Muscle of back (tissue), 11 donors: ENCODE results near the gene SUSD5. TPM values are rescaled to one million over a fixed set of nuclear protein-coding genes. Genes with fewer than 3 reads are reported as not detected.
"Not testable (repeated sequence)": the region's sequence is repeated elsewhere in the genome, so short reads cannot be mapped to it uniquely, and the experiment has no call there.

Experiments used
- DNase-seq, 3 donors: peaks; one replicate each; pipeline versions ENCODE4 v3.0.0 to v3.0.0-alpha.2; 2013
- polyA plus RNA-seq, 10 donors: library from polyadenylated mRNA; unstranded; fragments of 120-200 nt; gene quantifications; one replicate each; pipeline ENCODE4 v1.2.1, GENCODE V29; 2013; ENCODE audit not compliant: insufficient read length in 10 of 10

The SUSD5 gene
- polyA plus RNA-seq, 10 donors: 1.1 to 2.5 (median 1.7) TPM

- DNase-seq: no peak
Measured at GRCh38 chr3:33196538-33196937, 22.1 kb downstream of the SUSD5 start.

GRCh38 chr3:33194303-33194702 is 24.3 kb downstream of the SUSD5 start:
- no peak for DNase-seq

DNA sequence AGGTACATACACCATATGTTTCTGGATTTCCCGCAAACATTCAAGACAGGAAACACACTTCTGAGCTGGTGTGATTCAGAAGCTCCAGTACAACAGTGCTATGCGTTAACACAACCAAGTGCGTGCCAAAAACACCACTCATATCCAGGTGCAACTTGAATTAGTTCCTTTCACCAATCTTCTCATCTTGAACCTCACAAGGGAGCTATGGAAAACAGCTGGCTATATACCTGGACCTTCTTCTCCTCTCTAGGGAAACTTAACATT is 31.3 kb downstream of the SUSD5 start:
- no peak for DNase-seq

GRCh38 chr3:33186524-33187367 is 31.9 kb downstream of the SUSD5 start:
- no peak for DNase-seq

DNA sequence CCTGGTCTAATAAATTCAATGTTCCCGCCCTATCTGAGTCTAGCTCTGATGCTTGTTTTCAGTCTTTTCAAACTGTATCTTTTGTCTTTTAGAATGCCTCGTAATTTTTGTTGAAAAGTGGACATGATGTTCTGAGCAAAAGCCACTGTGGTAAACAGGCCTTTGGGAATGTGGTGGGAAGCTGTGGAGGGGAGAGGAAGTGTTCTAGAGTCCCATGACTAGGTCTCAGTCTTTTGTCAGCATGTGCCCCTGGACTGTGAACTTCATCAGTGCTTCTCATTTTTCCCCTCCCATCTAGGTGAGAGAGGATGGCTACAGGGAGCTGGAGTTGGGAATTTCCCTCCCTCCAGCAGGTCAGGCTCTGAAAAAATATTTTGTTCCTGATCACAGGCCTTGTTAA is 33.7 kb downstream of the SUSD5 start:
- DNase-seq: no peak

DNA sequence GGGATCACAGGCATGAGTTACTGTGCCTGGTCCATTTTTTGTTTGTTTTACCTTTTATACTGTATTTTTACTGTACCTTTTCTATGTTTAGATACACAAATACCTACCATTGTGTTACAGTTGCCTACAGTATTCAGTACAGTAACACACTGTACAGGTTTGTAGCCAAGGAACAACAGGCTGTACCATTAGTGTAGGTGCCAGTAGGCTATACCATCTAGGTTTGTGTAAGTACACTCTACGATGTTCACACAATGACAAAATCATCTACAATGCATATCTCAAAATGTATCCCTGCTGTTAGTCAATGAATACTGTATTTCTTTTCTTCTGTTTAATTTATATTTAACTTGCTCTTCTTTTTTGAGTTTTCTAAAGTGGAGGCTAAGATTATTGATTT is 37.0 kb downstream of the SUSD5 start:
- DNase-seq: not testable (repeated sequence)

- no peak for DNase-seq
Measured at GRCh38 chr3:33181229-33181628, 37.4 kb downstream of the SUSD5 start.

GRCh38 chr3:33179132-33179531 is 39.5 kb downstream of the SUSD5 start:
- DNase-seq: no peak

- DNase-seq: no peak
Measured at GRCh38 chr3:33174711-33175414, 43.7 kb downstream of the SUSD5 start.

DNA sequence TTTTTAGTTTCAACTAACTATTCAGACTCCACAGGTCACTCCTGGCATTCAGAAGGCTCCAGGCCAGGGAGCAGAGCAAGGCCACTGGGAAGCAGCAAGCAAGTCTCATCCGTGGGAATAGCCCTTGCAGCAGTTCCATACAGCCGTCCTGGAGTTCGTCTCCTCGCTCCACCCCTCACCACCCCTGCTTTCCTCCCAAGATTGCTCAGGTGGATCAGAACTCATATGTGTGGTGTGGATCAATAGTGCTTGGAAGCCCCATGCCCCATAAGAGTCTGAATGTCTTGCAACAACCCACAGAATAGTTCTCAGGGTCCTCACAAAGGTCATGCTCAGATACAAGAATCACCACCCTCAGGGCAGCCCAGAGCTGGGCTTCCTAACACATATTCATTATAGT is 44.5 kb downstream of the SUSD5 start:
- DNase-seq: no peak

DNA sequence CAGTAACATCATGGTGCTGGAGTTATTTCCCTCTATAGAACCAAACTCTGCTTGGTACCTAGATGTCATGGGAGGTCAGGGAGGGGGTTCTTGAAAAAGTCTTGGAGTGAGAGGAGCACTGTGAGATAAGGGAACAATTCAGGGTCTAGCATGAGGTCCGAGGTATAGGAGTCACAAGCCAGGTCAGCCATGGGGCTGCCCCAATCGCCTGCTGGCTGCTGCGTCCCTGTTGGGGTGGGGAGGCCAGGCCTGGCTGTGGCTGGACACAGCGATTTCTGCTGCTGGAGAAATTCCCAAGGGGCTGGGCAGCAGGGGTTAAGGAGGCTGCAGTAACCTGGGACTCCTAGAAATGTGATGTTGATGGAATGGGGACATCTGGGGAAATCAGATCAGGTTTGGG is 44.9 kb downstream of the SUSD5 start:
- no peak for DNase-seq

- no peak for DNase-seq
Measured at GRCh38 chr3:33173103-33173502, 45.5 kb downstream of the SUSD5 start.

DNA sequence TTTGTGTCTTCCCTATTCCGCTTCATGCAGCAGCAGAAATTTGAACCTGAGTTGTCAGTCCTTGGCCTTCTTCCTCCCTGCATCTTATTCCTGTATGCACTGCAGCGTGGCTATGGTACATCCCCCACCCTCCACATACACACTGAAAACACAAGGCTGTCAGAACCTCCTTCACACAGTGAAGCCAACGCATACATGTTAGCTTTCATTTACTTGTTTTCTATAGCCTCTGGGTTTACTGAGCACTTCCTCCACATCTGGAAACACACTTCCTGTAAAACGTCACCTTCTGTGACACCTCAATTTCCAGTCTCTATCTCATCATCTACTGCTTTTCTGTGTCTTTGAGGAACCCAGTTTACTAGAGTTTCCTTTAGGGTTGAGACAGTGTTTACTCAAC is 47.0 kb downstream of the SUSD5 start:
- no peak for DNase-seq

GRCh38 chr3:33170531-33170930 is 48.1 kb downstream of the SUSD5 start:
- DNase-seq: no peak

- DNase-seq: no peak
Measured at GRCh38 chr3:33167716-33168336, 50.8 kb downstream of the SUSD5 start.

GRCh38 chr3:33167284-33167683 is 51.3 kb downstream of the SUSD5 start:
- no peak for DNase-seq

- DNase-seq: no peak
Measured at GRCh38 chr3:33166095-33166494, 52.5 kb downstream of the SUSD5 start.

GRCh38 chr3:33165372-33165771 is 53.2 kb downstream of the SUSD5 start:
- no peak for DNase-seq

- DNase-seq: not testable (repeated sequence)
Measured at GRCh38 chr3:33162621-33163020, 56.0 kb downstream of the SUSD5 start.

DNA sequence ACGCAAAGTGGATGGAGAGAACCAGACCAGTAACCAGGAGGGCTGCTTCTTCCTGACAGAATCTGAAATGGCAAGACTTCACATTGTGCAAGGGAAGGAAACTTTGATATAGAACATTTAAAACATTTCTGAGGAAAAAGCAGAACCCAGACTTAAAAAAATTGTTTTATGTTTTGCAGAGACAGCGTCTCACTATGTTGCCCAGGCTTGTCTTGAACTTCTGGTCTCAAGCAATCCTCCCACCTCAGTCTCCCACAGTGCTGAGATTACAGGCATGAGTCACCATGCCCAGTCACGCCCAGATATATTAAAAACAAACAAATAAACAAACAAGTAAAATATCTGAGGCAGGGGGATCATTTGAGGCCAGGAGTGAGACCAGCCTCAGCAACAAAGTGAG is 58.6 kb downstream of the SUSD5 start:
- DNase-seq: no peak

GRCh38 chr3:33159234-33159633 is 59.4 kb downstream of the SUSD5 start:
- DNase-seq: no peak

DNA sequence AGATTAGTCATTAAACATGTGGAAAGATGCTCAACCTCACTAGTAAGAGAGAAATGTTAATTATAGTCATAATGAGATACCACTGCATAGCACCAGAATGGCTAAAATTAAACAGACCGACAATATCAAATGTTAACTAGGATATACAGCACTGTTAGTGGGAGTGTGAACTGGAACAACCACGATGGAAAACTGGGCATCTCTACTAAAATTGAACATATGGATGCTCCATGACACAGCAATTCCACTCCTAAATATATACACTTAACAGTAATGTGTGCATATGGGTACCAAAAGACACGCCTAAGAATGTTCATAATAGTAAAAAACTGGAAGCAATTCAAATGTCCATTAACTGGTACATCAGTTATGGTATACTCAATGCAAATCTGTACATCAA is 63.3 kb downstream of the SUSD5 start:
- no peak for DNase-seq

DNA sequence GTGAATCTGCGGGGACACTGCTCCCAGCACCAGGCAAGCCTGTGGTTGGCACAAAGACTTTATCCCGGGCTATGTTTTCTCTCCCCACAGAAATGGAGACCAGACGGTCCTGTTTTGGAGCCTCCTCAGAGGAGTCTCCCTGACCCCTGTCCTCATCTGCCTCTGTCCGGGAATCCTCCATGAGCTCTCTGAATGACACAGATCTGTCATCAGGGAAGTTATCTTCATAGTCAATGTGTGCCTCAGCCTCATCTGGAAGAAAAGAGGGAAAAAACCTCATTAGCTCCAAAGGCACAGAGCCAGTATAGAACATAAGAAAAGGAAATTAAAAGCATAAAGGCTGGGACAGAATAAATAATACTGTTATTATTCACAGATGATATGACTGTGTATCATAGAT is 64.8 kb downstream of the SUSD5 start:
- no peak for DNase-seq
